ENCODE data around the gene SCAMP3. TPM values are rescaled to one million over a fixed set of nuclear protein-coding genes. Genes with fewer than 3 reads are reported as not detected.
"Not testable (repeated sequence)": the region's sequence is repeated elsewhere in the genome, so short reads cannot be mapped to it uniquely, and the experiment has no call there.

The SCAMP3 gene
- total RNA-seq, 1 experiment from 2014 or later, result 336 TPM

DNA sequence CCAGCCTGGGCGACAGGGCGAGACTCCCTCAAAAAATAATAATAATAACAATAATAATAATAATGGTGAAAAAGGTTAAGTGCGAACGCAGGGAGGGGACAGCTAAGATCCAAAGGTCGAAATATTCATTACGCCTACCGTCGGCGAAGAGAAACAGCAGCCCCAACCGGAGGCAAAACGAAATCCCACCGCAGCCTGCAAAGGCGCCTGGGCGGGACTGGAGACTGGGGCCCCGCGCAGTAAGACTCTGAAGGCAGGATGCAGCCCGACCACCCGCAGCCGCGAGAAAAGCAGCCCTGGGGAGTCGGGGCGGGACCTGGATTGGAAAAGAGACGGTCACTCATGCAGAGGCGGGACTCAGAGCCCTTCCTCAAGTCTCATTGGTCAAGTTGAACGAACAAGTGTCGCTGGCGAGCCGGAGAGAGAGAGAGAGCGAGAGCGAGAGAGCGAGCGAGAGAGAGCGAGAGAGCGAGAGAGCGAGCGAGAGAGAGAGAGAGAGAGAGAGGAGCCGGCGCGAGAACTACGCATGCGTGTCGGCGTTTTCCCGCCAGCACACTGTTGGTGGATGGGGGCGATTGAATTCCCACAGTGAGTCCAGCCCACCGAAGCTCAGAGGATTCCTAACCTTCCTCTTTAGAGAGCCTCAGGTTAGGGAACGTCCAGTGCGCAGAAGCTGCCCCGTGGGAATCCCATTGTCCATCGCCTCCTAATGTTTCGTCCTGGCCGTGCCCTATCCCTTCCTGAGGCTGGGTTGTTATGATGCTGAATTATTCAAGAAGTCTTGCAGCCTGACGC, 17.6 kb downstream of the SCAMP3 start:
- peak; percentile 100 for DNase-seq (ENCODE audit: low read depth, low spot score)
- in situ Hi-C loops (cut with HindIII; ENCODE audit: low pct_unique_long_range_greater_than_20kb, low sequenced_read_pairs), result no loop called here

DNA sequence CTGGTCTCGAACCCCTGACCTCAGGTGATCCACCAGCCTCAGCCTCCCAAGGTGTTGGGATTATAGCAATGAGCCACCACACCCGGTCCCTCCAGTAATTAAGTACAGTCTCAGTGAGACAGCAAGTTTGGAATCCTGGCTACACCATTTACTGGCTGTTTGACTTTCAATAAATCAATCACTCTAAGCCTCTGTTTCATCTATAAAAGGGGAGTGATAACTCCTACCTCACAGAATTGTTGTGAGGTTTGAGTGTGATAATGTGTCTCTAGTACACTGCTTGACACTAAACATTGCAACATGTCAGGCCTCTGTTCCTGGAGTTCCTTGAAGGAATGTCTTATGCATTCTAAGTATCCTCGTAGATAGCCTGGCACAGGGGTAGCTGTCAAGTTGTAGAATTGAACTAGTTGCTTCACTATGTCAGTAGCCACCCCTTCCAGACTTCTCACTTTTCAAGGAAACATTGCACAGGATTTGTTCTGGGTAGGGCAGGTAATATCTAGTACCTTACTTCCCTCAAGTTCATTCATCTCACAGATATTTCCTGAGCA, 19.3 kb downstream of the SCAMP3 start:
- in situ Hi-C loops (cut with HindIII; ENCODE audit: low pct_unique_long_range_greater_than_20kb, low sequenced_read_pairs), result no loop called here
- no peak for DNase-seq (ENCODE audit: low read depth, low spot score)

DNA sequence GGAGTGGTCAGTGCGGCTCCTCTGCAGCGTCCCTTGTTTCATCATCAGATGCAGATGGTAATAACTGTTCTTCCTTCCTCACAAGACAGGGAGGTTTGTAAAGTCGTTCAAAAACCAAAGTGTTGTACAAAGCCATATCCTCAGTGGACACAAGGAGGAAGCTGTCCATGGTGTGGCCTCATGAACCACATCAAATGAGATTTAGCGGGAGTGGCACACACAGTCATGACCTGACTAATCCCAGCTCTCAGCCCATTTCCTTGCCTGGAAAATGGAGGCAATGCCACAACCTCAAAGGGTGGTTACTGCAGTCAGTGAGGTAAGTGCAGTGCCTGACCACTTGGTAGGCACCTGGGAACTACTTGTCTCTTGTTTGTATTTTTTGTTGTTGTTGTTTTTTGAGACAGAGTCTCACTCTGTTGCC, 20.3 kb downstream of the SCAMP3 start:
- in situ Hi-C loops (cut with HindIII; ENCODE audit: low pct_unique_long_range_greater_than_20kb, low sequenced_read_pairs), result no loop called here
- DNase-seq (ENCODE audit: low read depth, low spot score), result peak; percentile 46

DNA sequence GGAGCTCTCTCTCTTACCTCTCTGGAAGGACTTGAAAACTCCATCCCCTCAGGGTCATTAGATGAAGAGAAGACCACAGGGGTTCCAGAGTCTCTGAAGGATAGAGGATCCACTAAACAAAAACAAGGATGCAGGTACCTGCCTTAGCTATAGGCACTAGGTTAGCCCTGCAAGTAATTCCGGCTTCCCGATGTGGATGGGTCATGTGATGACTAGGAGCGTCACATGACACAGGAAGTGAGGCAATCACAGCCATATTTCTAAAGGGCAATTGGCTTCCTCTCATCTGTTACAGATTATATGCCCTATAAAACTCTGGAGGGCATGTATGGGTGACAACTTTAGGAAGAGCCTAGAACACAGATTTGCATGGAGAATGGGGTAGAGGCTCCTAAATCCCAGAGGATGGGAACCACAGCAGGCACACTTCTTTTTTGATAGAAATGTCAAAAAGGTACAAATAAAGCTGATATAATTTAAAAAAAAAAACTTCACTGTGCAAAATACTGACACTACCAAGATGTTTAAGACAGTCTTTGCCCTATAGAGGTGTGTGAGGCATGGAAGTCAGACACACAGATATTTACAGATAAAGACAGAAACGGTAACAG, 21.0 kb downstream of the SCAMP3 start:
- in situ Hi-C loops (cut with HindIII; ENCODE audit: low pct_unique_long_range_greater_than_20kb, low sequenced_read_pairs), result no loop called here
- peak; percentile 96 for DNase-seq (ENCODE audit: low read depth, low spot score)

DNA sequence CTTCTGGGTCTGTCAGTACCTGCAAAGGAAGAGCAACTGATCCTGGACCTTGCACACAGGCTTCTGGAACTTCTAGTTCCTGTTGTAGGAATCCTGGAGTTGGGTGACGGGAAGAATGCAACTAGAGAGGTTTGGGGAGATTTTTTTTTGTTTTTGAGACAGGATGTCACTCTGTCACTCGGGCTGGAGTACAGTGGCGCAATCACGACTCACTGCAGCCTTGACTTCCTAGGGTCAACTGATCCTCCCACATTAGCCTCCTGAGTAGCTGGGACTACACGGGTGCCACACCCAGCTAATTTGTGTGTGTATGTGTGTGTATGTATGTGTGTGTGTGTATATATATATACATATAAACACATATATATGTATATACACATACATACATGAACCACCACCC, 25.7 kb downstream of the SCAMP3 start:
- DNase-seq (ENCODE audit: low read depth, low spot score), result no peak
- in situ Hi-C loops (cut with HindIII; ENCODE audit: low pct_unique_long_range_greater_than_20kb, low sequenced_read_pairs), result no loop called here

DNA sequence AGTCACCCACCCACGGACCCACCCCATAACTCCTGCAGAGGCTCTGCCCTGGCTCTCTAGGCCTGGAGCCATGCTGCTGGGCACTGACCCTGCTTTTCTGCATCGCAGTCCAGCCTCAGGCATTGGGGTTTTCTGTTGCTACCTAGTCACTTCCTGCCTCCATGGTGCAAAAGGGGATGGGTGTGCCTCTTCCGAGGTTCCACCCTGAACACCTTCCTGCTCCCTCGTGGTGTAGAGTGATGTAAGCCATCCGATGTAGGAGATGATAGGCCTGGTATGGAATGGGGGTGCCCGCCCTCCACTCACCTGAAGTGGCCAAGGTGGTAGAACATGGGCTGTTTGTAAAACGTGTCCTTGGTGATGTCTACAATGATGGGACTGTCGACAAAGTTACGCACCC, 26.8 kb downstream of the SCAMP3 start:
- in situ Hi-C loops (cut with HindIII; ENCODE audit: low pct_unique_long_range_greater_than_20kb, low sequenced_read_pairs); DNase-seq (ENCODE audit: low read depth, low spot score): not testable (repeated sequence)

DNA sequence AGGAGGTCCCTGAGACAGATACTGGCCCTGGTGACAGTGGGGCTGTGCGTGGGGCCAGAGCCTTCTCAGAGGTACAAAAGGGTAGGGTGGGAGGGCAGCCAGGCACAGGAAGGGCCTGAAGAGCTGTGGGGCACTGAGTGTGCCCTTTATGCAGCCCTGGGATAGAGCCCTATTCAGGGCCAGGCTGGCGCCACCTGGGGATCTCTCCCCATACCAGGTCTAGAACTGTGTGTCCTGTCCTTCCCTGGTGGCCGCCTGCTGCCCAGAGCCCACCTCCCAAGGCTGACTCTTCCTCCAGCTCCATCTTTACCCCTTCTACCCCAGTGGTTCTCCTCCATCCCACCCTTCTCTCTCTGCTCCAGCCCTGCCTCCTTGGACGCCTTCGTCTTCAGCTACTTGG, 28.7 kb downstream of the SCAMP3 start:
- DNase-seq (ENCODE audit: low read depth, low spot score); in situ Hi-C loops (cut with HindIII; ENCODE audit: low pct_unique_long_range_greater_than_20kb, low sequenced_read_pairs): not testable (repeated sequence)

DNA sequence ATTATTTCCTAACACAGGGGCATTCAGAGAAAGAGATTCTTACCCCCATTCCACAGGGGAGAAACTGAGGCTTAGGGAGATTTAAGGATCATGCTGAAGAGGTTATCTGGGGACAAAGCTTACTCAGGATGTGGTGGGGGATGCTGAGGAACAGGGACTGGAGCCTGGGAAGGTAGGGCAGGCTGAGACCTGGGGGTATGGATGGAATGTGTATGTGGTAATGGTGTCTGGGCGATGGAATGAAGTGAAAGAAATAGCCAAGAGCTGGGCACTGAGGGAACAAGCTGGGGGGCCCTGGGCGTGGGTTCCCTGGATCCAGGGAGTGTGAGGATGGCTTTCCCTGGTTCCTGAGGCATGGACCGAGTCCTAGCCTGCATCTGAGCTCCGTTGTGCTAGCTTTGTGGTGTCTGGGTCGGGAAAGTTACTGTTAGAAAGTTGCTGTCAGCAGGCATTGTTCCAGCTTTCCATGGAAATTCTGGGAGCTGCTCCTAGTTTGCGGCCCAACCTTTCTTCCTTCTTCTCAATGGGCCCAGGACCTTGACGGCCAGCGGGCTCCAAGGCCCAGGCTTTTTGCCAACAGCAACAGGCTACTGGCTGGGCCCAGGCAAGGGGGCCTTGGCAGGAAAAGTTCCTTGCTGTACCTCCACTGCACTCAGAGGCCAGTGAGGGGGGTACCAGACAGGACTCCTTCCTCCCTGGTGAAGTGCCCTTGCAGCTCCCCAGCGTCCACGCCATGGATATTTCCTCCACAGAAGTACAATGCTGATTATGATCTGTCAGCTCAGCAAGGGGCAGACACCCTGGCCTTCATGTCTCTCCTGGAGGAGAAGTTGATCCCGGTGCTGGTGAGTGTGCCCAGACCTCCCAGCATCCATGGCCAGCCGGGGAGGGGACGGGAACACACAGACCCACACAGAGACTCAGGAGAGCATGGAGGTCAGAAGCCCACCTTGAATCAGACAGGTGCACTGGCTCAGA, 29.9 kb downstream of the SCAMP3 start:
- in situ Hi-C loops (cut with HindIII; ENCODE audit: low pct_unique_long_range_greater_than_20kb, low sequenced_read_pairs); DNase-seq (ENCODE audit: low read depth, low spot score): not testable (repeated sequence)

DNA sequence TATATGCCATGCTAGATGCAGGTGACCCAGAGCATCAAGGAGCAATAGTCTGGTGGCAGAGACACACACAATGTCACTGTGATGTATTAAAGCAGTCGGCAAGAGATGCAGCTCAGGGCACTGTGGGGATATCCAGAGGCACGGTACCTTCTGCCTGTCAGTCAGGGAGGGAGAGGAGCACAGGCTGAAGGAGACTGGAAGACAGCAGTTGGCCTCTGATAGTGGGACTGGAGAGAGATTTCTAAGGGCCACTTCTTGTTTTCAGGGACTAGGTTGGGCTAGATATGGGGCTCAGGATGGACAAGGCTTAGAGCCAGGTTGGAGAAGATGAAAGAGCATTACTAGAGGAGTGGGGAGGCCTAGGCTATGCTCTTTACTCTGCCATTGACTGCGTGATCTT, 30.9 kb downstream of the SCAMP3 start:
- DNase-seq (ENCODE audit: low read depth, low spot score); in situ Hi-C loops (cut with HindIII; ENCODE audit: low pct_unique_long_range_greater_than_20kb, low sequenced_read_pairs): not testable (repeated sequence)

DNA sequence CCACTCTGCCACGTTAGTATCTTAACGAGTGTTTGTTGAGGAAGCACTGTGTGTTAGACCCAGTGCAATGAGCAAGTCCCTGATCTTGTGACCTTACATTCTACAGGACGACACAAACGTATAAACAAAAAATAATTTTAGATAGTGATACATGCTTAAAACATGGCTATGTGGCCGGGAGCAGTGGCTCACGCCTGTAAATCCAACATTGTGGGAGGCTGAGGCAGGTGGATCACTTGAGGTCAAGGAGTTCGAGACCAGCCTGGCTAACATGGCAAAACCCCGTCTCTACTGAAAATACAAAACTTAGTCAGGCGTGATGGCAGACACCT, 34.1 kb downstream of the SCAMP3 start:
- DNase-seq (ENCODE audit: low read depth, low spot score), result no peak
- in situ Hi-C loops (cut with HindIII; ENCODE audit: low pct_unique_long_range_greater_than_20kb, low sequenced_read_pairs), result no loop called here

DNA sequence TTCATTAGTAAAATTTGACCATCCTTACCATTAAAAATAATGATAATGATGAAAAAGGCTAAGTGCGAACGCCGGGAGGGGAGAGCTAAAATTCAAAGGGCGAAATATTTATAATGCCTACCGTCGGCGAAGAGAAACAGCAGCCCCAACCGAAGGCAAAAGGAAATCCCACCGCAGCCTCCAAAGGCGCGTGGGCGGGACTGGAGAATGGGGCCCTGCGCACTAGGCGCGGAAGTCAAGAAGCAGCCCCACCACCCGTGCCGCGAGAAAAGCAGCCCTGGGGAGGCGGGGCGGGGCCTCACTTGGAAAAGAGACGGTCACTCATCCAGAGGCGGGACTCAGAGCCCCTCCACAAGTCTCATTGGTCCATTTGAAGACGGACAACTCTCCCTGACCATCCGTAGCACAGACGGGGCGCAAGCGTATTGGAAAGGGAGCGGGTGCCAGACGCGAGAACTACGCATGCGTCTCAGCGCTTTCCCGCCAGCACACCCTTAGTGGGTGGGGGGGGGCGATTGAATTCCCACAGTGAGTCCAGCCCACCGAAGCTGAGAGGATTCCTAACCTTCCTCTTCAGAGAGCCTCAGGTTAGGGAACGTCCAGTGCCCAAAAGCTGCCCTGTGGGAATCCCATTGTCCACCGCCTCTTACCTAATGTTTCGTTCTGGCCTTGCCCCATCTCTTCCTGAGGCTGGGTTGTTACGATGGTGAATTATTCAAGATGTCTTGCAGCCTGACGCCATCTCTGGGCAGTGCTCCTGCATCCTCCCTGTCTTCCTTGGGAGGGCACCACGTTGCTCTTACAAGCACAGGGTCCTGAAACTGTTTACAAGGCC, 34.7 kb downstream of the SCAMP3 start:
- in situ Hi-C loops (cut with HindIII; ENCODE audit: low pct_unique_long_range_greater_than_20kb, low sequenced_read_pairs), result no loop called here
- DNase-seq (ENCODE audit: low read depth, low spot score), result peak; percentile 100

DNA sequence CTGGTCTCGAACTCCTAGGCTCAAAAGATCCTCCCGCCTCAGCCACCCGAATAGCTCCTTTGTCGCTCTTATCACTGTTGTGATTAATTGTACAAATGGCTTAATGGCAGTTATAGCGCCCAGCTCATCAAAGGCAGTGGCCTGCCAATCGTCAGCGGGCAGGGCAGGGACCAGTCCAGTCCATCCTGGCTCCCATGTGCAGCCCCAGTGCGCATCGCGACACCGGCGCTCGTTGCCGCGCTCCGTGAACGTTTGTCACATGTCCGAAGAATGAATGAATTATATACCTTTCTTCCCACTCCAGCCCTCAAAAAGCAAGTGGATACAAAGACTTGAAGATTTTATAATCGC, 35.3 kb downstream of the SCAMP3 start:
- DNase-seq (ENCODE audit: low read depth, low spot score), result peak; percentile 70
- in situ Hi-C loops (cut with HindIII; ENCODE audit: low pct_unique_long_range_greater_than_20kb, low sequenced_read_pairs), result no loop called here

DNA sequence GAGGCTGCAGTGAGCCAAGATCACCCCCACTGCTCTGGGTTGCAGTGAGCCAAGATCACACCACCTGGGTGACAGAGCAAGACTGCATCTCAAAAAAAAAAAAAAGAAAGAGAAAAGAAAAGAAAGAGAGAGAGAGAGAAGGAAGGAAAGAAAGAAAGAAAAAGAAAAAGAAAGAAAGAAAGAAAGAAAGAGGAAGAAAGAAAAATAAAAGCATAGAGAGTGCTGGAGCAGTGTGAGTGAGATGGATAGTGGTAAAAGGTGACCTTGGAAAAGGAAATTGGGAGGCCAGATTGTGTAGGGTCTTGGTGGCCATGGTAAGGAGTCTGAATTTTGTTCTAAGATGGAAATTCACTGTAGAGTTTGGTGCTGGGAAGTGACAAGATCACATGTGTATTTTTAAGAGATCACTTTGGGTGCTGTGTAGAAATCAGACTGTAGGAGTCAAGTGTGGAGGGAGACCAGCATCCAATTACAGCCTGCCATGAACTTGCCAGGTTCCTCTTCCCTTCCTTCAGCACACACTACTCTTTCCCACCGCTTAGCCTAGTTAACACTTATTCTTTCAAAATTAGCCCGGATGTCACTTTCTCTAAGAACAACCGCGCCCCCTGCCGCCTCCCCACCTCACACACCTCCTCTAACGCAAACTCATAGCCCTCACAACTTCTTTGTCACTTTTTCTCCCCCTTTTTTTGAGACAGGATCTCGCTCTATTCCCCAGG, 35.8 kb downstream of the SCAMP3 start:
- DNase-seq (ENCODE audit: low read depth, low spot score), result peak; percentile 91
- in situ Hi-C loops (cut with HindIII; ENCODE audit: low pct_unique_long_range_greater_than_20kb, low sequenced_read_pairs), result no loop called here

DNA sequence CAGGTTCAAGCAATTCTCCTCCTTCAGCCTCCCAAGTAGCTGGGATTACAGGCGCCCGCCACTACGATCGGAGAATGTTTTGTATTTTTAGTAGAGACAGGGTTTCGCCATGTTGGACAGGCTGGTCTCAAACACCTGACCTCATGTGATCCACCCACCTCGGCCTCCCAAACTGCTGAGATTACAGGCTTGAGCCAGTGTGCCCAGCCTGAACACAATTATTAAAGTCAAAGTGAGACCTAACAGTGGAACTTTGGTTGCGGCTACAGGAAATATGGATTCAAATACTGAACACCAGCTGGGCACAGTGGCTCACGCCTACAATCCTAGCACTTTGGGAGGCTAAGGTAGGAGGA, 36.8 kb downstream of the SCAMP3 start:
- in situ Hi-C loops (cut with HindIII; ENCODE audit: low pct_unique_long_range_greater_than_20kb, low sequenced_read_pairs); DNase-seq (ENCODE audit: low read depth, low spot score): not testable (repeated sequence)

DNA sequence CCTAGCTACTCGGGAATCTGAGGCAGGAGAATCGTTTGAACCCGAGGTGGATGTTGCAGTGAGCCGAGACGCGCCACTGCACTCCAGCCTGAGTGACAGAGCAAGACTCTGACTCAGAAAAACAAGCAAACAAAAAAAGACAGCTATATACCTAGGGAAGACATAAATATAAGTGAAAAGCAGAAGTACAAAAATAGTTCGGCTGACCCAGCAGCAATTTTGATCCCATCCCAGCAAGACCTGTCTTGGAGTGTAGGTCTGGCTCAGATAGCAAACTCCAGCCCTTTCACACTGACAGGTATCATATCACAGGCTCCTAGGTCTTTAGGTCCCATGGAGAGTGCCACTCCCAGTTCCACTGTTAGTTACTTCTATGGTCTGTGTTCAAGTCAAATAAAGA, 39.1 kb downstream of the SCAMP3 start:
- in situ Hi-C loops (cut with HindIII; ENCODE audit: low pct_unique_long_range_greater_than_20kb, low sequenced_read_pairs), result no loop called here

DNA sequence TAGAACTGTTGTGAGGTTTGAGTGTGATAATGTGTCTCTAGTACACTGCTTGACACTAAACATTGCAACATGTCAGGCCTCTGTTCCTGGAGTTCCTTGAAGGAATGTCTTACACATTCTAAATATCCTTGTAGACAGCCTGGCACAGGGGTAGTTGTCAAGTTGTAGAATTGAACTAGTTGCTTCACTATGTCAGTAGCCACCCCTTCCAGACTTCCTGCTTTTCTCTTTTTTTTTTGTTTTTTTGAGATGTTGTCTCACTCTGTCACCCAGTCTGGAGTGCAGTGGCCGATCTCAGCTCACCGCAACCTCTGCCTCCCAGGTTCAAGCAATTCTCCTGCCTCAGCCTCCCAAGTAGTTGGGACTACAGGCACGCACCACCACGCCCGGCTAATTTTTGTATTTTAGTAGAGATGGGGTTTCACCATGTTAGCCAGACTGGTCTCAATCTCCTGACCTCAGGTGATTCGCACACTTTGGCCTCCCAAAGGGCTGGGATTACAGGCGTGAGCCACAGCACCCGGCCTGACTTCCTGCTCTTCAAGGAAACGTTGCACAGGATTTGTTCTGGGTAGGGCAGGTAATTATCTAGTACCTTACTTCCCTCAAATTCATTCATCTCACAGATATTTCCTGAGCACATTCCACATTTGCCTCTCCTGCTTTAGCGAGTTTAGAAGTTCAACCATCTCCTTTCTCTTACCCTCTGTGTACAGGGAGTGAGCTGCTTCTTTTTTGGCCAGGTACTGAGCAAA, 41.8 kb downstream of the SCAMP3 start:
- DNase-seq (ENCODE audit: low read depth, low spot score); in situ Hi-C loops (cut with HindIII; ENCODE audit: low pct_unique_long_range_greater_than_20kb, low sequenced_read_pairs): not testable (repeated sequence)

More for the DNA sequence above, 39.1 kb downstream of the SCAMP3 start:
- no peak for DNase-seq (ENCODE audit: low read depth, low spot score)
